GM23338 (cell line): ENCODE data around the gene ARHGEF3.

Experiments used
- EZH2phosphoT487 ChIP-seq: fragments of 200-600 bp; sonication (generic); IDR thresholded peaks from one replicate; pipeline ENCODE4 v1.8.1; 2018; ENCODE audit warnings: antibody characterized with exemption; ENCODE audit not compliant: unreplicated experiment
- POLR2AphosphoS5 ChIP-seq: IDR thresholded peaks from 2 replicates; pipeline ENCODE4 v1.6.1; 2016; ENCODE audit warnings: antibody characterized with exemption, low read depth

GRCh38 chr3:56689303-56689702 is 112.4 kb downstream of the ARHGEF3 start:
- TF ChIP-seq EZH2phosphoT487 = no peak
- TF ChIP-seq POLR2AphosphoS5 = no peak
